Neural cell (in vitro differentiated cells): Measurements from ENCODE around the gene YIPF7. TPM values are rescaled to one million over a fixed set of nuclear protein-coding genes. Genes with fewer than 3 reads are reported as not detected.

ENCODE experiments used
- H2AFZ ChIP-seq: fragments of 200-600, 300-800 bp; sonication (generic), shearing (Covaris generic); 2 replicates; pipeline ENCODE4 v1.6.0; 2014; ENCODE audit warnings: low read depth, mild to moderate bottlenecking, antibody characterized with exemption, low read length, moderate library complexity
- H3F3A ChIP-seq: fragments of 200-600 bp; shearing (Covaris generic); 2 replicates; pipeline ENCODE4 v1.6.1; 2016; ENCODE audit warnings: mild to moderate bottlenecking, moderate library complexity, mixed read lengths, antibody characterized with exemption, low read length; ENCODE audit not compliant: insufficient read depth, poor library complexity, severe bottlenecking
- H3K27ac ChIP-seq: fragments of 200-600, 300-800 bp; sonication (generic), shearing (Covaris generic); 2 replicates; pipeline ENCODE4 v1.5.1; 2014; ENCODE audit warnings: mild to moderate bottlenecking, low read length, moderate library complexity
- H3K27me3 ChIP-seq: fragments of 300-800, 200-600 bp; sonication (generic), shearing (Covaris generic); 2 replicates; pipeline ENCODE4 v1.6.0; 2014; ENCODE audit warnings: mild to moderate bottlenecking, low read depth, low read length, moderate library complexity; ENCODE audit not compliant: insufficient read depth
- H3K36me3 ChIP-seq: fragments of 300-800, 200-600 bp; sonication (generic), shearing (Covaris generic); 2 replicates; pipeline ENCODE4 v1.5.1; 2014; ENCODE audit warnings: mild to moderate bottlenecking, antibody characterized with exemption, low read length, moderate library complexity; ENCODE audit not compliant: insufficient read depth
- H3K4me2 ChIP-seq: fragments of 300-800, 200-600 bp; sonication (generic), shearing (Covaris generic); 2 replicates; pipeline ENCODE4 v1.6.0; 2014; ENCODE audit warnings: mild to moderate bottlenecking, low read length
- H3K4me3 ChIP-seq: fragments of 300-800, 200-600 bp; sonication (generic), shearing (Covaris generic); 2 replicates; pipeline ENCODE4 v1.5.1; 2014; ENCODE audit warnings: mild to moderate bottlenecking, low read length, moderate library complexity
- H3K79me2 ChIP-seq: fragments of 200-600 bp; shearing (Covaris generic); replicated peaks from 2 replicates; pipeline ENCODE4 v1.6.0; 2014; ENCODE audit warnings: mild to moderate bottlenecking, low read length, moderate library complexity; ENCODE audit not compliant: insufficient read depth
- H3K9ac ChIP-seq: fragments of 300-800, 200-600 bp; sonication (generic), shearing (Covaris generic); 2 replicates; pipeline ENCODE4 v1.6.1; 2016; ENCODE audit warnings: mild to moderate bottlenecking, low read length, mixed read lengths
- H3K9me2 ChIP-seq: fragments of 200-600 bp; shearing (Covaris generic); 2 replicates; pipeline ENCODE4 v1.6.1; 2016; ENCODE audit warnings: mild to moderate bottlenecking, low read length, mixed read lengths; ENCODE audit not compliant: insufficient read depth
- H3K9me3 ChIP-seq: fragments of 200-600, 300-800 bp; sonication (generic), shearing (Covaris generic); 2 replicates; pipeline ENCODE4 v1.6.1; 2016; ENCODE audit warnings: mild to moderate bottlenecking, mixed run types, low read length, moderate library complexity, mixed read lengths
- H4K20me1 ChIP-seq: fragments of 200-600 bp; shearing (Covaris generic); 2 replicates; pipeline ENCODE4 v1.6.1; 2016; ENCODE audit warnings: mild to moderate bottlenecking, mixed run types; ENCODE audit not compliant: insufficient read depth
- CTCF ChIP-seq: fragments of 450-650 bp; IDR thresholded peaks from 2 replicates; pipeline ENCODE4 v1.5.1; 2014; ENCODE audit warnings: antibody characterized with exemption, mild to moderate bottlenecking, moderate library complexity; ENCODE audit not compliant: poor library complexity, severe bottlenecking
- EP300 ChIP-seq: fragments of 450-650 bp; conservative IDR thresholded peaks from 2 replicates; pipeline ENCODE4 v1.6.1; 2014; ENCODE audit warnings: antibody characterized with exemption, mild to moderate bottlenecking, moderate library complexity; ENCODE audit not compliant: poor library complexity, severe bottlenecking
- EZH2 ChIP-seq: fragments of 200-600, 300-800 bp; shearing (Covaris generic), sonication (generic); IDR thresholded peaks from 2 replicates; pipeline ENCODE4 v1.6.1; 2014; ENCODE audit warnings: antibody characterized with exemption, low read length, borderline replicate concordance, mild to moderate bottlenecking; ENCODE audit not compliant: insufficient read depth, poor library complexity, severe bottlenecking
- MXI1 ChIP-seq: fragments of 450-650 bp; conservative IDR thresholded peaks from 2 replicates; pipeline ENCODE4 v1.6.1; 2014; ENCODE audit warnings: antibody characterized with exemption, mild to moderate bottlenecking; ENCODE audit not compliant: poor library complexity, severe bottlenecking
- POLR2AphosphoS5 ChIP-seq: IDR thresholded peaks from 2 replicates; pipeline ENCODE4 v1.6.1; 2012
- RAD21 ChIP-seq: fragments of 450-650 bp; conservative IDR thresholded peaks from 2 replicates; pipeline ENCODE4 v1.6.1; 2014; ENCODE audit warnings: antibody characterized with exemption, mild to moderate bottlenecking, moderate library complexity
- REST ChIP-seq: IDR thresholded peaks from 2 replicates; pipeline ENCODE4 v1.6.1; 2012; ENCODE audit warnings: borderline replicate concordance
- SMC3 ChIP-seq: fragments of 450-650 bp; conservative IDR thresholded peaks from 2 replicates; pipeline ENCODE4 v1.6.1; 2014; ENCODE audit warnings: antibody characterized with exemption, mild to moderate bottlenecking, moderate library complexity; ENCODE audit not compliant: poor library complexity
- TAF1 ChIP-seq: IDR thresholded peaks from 2 replicates; pipeline ENCODE4 v1.6.1; 2012; ENCODE audit warnings: low read depth
- polyA plus RNA-seq: library from polyadenylated mRNA; depleted of rRNA; stranded (reverse); fragments of >200 nt; gene quantifications from 2 replicates; pipeline ENCODE4 v1.2.3, GENCODE V29; 2014

YIPF7 gene
- polyA plus RNA-seq, 1 donor from 2014 or later = 0.50 TPM

GRCh38 chr4:44700427-44700826 lies 49.0 kb upstream of the YIPF7 start:
- Histone ChIP-seq H3K9me2 (no peaks in the 10 kb centered on the region), H3K79me2 (no peaks in the 10 kb centered on the region), H3K9me3 (no peaks in the 10 kb centered on the region), H3K4me2 (no peak overlapping the region), H3K27ac (no peak overlapping the region), H3K9ac (no peak overlapping the region), H3K4me3 (no peak overlapping the region), H4K20me1 (no peaks in the 10 kb centered on the region), H3F3A (no peaks in the 10 kb centered on the region), H3K27me3 (no peaks in the 10 kb centered on the region), H2AFZ (no peak overlapping the region), H3K36me3 (peaks cover 11% of the 10 kb centered on the region)
- no peak for TF ChIP-seq TAF1
- no peak for TF ChIP-seq SMC3
- TF ChIP-seq CTCF = no peak
- no peak for TF ChIP-seq MXI1

- Histone ChIP-seq H3K79me2 (peaks cover 7% of the 10 kb centered on the region), H3K4me3 (no peak overlapping the region), H3K27ac (no peak overlapping the region), H3K9me2 (no peaks in the 10 kb centered on the region), H3K9me3 (no peaks in the 10 kb centered on the region), H3F3A (no peaks in the 10 kb centered on the region), H3K36me3 (peaks cover 3% of the 10 kb centered on the region), H3K4me2 (no peak overlapping the region), H4K20me1 (no peaks in the 10 kb centered on the region), H3K27me3 (no peaks in the 10 kb centered on the region), H3K9ac (no peak overlapping the region), H2AFZ (no peak overlapping the region)
- TF ChIP-seq EP300 = no peak
- TF ChIP-seq REST = no peak
- TF ChIP-seq POLR2AphosphoS5 = no peak
- TF ChIP-seq EZH2 = no peak
- no peak for TF ChIP-seq TAF1
- no peak for TF ChIP-seq SMC3
- TF ChIP-seq CTCF = no peak
- TF ChIP-seq MXI1 = no peak
- TF ChIP-seq RAD21 = no peak
These were observed 33.2 kb upstream of the YIPF7 start for GRCh38 chr4:44684648-44685047.
